ENCODE results near the gene IL16.

Gene IL16

GRCh38 chr15:81265256-81265943, 68.7 kb downstream of the IL16 start:
- peak; percentile 80 for DNase-seq
- H3K4me1 ChIP-seq (ENCODE audit: low read length): peaks cover 23% of the 10 kb centered on the region

GRCh38 chr15:81265944-81266775, 69.5 kb downstream of the IL16 start:
- Histone ChIP-seq H4K20me1 (ENCODE audit: insufficient read depth, low read length) (no peaks in the 10 kb centered on the region), H3K36me3 (replicated peaks; ENCODE audit: insufficient read depth, low read length) (no peaks in the 10 kb centered on the region), H3K4me3 (ENCODE audit: low read length) (peak overlapping the region; percentile 48), H3K4me2 (ENCODE audit: low read depth, low read length) (peak overlapping the region; percentile 98), H3K79me2 (ENCODE audit: low read length) (no peaks in the 10 kb centered on the region), H3K9me2 (replicated peaks; ENCODE audit: insufficient read depth, low read length) (no peaks in the 10 kb centered on the region), H3K9ac (ENCODE audit: low read length) (peak overlapping the region; percentile 50), H3K27me3 (replicated peaks; ENCODE audit: insufficient read depth, low read length) (no peaks in the 10 kb centered on the region), H3F3A (ENCODE audit: insufficient read depth, low read length) (peaks cover 22% of the 10 kb centered on the region), H3K27ac (ENCODE audit: low read length) (peak overlapping the region; percentile 71; the same call in 1 of the 2 replicates), H3K9me3 (replicated peaks; ENCODE audit: insufficient read depth, low read length) (no peaks in the 10 kb centered on the region), H3K4me1 (ENCODE audit: low read length) (peaks cover 23% of the 10 kb centered on the region), H2AFZ (ENCODE audit: low read length) (peak overlapping the region; percentile 80)
- no peak for TF ChIP-seq EZH2 (optimal IDR thresholded peaks at IDR 0.05; ENCODE audit: low read depth, low read length)
- TF ChIP-seq CTCF (IDR thresholded peaks at IDR 0.05; ENCODE audit: low read length): peak; percentile 90
- peak; percentile 90 for DNase-seq

More at GRCh38 chr15:81265256-81265943, 68.7 kb downstream of the IL16 start:
- H3F3A ChIP-seq (ENCODE audit: insufficient read depth, low read length): peaks cover 22% of the 10 kb centered on the region
- H3K9me3 ChIP-seq (replicated peaks; ENCODE audit: insufficient read depth, low read length): no peaks in the 10 kb centered on the region
- H3K9ac ChIP-seq (ENCODE audit: low read length): peak overlapping the region; percentile 50
- no peaks in the 10 kb centered on the region for H3K79me2 ChIP-seq (ENCODE audit: low read length)
- no peaks in the 10 kb centered on the region for H4K20me1 ChIP-seq (ENCODE audit: insufficient read depth, low read length)
- peak overlapping the region; percentile 71; the same call in 1 of the 2 replicates for H3K27ac ChIP-seq (ENCODE audit: low read length)
- no peaks in the 10 kb centered on the region for H3K36me3 ChIP-seq (replicated peaks; ENCODE audit: insufficient read depth, low read length)
- no peaks in the 10 kb centered on the region for H3K27me3 ChIP-seq (replicated peaks; ENCODE audit: insufficient read depth, low read length)
- H2AFZ ChIP-seq (ENCODE audit: low read length): peak overlapping the region; percentile 80
- H3K9me2 ChIP-seq (replicated peaks; ENCODE audit: insufficient read depth, low read length): no peaks in the 10 kb centered on the region
- peak overlapping the region; percentile 98 for H3K4me2 ChIP-seq (ENCODE audit: low read depth, low read length)
- TF ChIP-seq EZH2 (optimal IDR thresholded peaks at IDR 0.05; ENCODE audit: low read depth, low read length): no peak
- no peak for TF ChIP-seq CTCF (IDR thresholded peaks at IDR 0.05; ENCODE audit: low read length)
- TF ChIP-seq EZH2phosphoT487 (IDR thresholded peaks at IDR 0.05; ENCODE audit: low read length): no peak
- peak overlapping the region; percentile 48 for H3K4me3 ChIP-seq (ENCODE audit: low read length)

GRCh38 chr15:81268340-81268739, 71.7 kb downstream of the IL16 start:
- Histone ChIP-seq H3K9me3 (replicated peaks; ENCODE audit: insufficient read depth, low read length) (no peaks in the 10 kb centered on the region), H2AFZ (ENCODE audit: low read length) (no peak overlapping the region), H3K9me2 (replicated peaks; ENCODE audit: insufficient read depth, low read length) (no peaks in the 10 kb centered on the region), H3F3A (ENCODE audit: insufficient read depth, low read length) (peaks cover 22% of the 10 kb centered on the region), H4K20me1 (ENCODE audit: insufficient read depth, low read length) (no peaks in the 10 kb centered on the region), H3K4me2 (ENCODE audit: low read depth, low read length) (no peak overlapping the region), H3K79me2 (ENCODE audit: low read length) (no peaks in the 10 kb centered on the region), H3K27me3 (replicated peaks; ENCODE audit: insufficient read depth, low read length) (no peaks in the 10 kb centered on the region), H3K9ac (ENCODE audit: low read length) (no peak overlapping the region), H3K4me3 (ENCODE audit: low read length) (no peak overlapping the region), H3K36me3 (replicated peaks; ENCODE audit: insufficient read depth, low read length) (no peaks in the 10 kb centered on the region), H3K4me1 (ENCODE audit: low read length) (peaks cover 23% of the 10 kb centered on the region), H3K27ac (ENCODE audit: low read length) (no peak overlapping the region)
- TF ChIP-seq EZH2phosphoT487 (IDR thresholded peaks at IDR 0.05; ENCODE audit: low read length): no peak
- no peak for TF ChIP-seq EZH2 (optimal IDR thresholded peaks at IDR 0.05; ENCODE audit: low read depth, low read length)
- no peak for TF ChIP-seq CTCF (IDR thresholded peaks at IDR 0.05; ENCODE audit: low read length)
- DNase-seq: no peak
